ENCODE measurements around the gene NXPE3.
"Not testable (repeated sequence)": the region's sequence is repeated elsewhere in the genome, so short reads cannot be mapped to it uniquely, and the experiment has no call there.

DNA sequence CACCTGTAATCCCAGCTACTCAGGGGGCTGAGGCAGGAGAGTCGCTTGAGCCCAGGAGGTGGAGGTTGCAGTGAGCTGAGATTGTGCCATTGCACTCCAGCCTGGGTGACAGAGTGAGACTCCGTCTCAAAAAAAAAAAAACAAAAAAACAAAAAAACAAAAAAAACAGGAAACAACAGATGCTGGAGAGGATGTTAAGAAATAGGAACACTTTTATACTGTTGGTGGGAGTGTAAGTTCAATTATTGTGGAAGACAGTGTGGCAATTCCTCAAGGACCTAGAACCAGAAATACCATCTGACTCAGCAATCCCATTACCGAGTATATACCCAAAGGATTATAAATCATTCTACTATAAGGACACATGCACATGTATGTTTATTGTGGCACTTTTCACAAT, 37.1 kb upstream of the NXPE3 start:
- TF ChIP-seq, protein P1, sequence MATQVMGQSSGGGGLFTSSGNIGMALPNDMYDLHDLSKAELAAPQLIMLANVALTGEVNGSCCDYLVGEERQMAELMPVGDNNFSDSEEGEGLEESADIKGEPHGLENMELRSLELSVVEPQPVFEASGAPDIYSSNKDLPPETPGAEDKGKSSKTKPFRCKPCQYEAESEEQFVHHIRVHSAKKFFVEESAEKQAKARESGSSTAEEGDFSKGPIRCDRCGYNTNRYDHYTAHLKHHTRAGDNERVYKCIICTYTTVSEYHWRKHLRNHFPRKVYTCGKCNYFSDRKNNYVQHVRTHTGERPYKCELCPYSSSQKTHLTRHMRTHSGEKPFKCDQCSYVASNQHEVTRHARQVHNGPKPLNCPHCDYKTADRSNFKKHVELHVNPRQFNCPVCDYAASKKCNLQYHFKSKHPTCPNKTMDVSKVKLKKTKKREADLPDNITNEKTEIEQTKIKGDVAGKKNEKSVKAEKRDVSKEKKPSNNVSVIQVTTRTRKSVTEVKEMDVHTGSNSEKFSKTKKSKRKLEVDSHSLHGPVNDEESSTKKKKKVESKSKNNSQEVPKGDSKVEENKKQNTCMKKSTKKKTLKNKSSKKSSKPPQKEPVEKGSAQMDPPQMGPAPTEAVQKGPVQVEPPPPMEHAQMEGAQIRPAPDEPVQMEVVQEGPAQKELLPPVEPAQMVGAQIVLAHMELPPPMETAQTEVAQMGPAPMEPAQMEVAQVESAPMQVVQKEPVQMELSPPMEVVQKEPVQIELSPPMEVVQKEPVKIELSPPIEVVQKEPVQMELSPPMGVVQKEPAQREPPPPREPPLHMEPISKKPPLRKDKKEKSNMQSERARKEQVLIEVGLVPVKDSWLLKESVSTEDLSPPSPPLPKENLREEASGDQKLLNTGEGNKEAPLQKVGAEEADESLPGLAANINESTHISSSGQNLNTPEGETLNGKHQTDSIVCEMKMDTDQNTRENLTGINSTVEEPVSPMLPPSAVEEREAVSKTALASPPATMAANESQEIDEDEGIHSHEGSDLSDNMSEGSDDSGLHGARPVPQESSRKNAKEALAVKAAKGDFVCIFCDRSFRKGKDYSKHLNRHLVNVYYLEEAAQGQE (tag by site-specific recombination; IDR thresholded peaks at IDR 0.05): not testable (repeated sequence)
- not testable (repeated sequence) for TF ChIP-seq ZBTB17 (tag by site-specific recombination; IDR thresholded peaks at IDR 0.05); ZNF114 (tag by site-specific recombination; IDR thresholded peaks at IDR 0.05); ZNF623 (tag by site-specific recombination; IDR thresholded peaks at IDR 0.05); ZNF335 (tag by site-specific recombination; conservative IDR thresholded peaks at IDR 0.05); YY1 (tag by site-specific recombination; IDR thresholded peaks at IDR 0.05); ZNF701 (tag by site-specific recombination; IDR thresholded peaks at IDR 0.05); OSR2 (tag by site-specific recombination; IDR thresholded peaks at IDR 0.05); ZBTB7A (tag by site-specific recombination; IDR thresholded peaks at IDR 0.05; ENCODE audit: low read depth); ZNF830 (tag by site-specific recombination; IDR thresholded peaks at IDR 0.05; ENCODE audit: low read depth); ZNF394 (tag by site-specific recombination; IDR thresholded peaks at IDR 0.05; ENCODE audit: borderline replicate concordance); ZNF416 (tag by site-specific recombination; IDR thresholded peaks at IDR 0.05)
- TF ChIP-seq, protein P2, sequence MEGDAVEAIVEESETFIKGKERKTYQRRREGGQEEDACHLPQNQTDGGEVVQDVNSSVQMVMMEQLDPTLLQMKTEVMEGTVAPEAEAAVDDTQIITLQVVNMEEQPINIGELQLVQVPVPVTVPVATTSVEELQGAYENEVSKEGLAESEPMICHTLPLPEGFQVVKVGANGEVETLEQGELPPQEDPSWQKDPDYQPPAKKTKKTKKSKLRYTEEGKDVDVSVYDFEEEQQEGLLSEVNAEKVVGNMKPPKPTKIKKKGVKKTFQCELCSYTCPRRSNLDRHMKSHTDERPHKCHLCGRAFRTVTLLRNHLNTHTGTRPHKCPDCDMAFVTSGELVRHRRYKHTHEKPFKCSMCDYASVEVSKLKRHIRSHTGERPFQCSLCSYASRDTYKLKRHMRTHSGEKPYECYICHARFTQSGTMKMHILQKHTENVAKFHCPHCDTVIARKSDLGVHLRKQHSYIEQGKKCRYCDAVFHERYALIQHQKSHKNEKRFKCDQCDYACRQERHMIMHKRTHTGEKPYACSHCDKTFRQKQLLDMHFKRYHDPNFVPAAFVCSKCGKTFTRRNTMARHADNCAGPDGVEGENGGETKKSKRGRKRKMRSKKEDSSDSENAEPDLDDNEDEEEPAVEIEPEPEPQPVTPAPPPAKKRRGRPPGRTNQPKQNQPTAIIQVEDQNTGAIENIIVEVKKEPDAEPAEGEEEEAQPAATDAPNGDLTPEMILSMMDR (tag by site-specific recombination; IDR thresholded peaks at IDR 0.05): not testable (repeated sequence)
- TF ChIP-seq, protein P3, sequence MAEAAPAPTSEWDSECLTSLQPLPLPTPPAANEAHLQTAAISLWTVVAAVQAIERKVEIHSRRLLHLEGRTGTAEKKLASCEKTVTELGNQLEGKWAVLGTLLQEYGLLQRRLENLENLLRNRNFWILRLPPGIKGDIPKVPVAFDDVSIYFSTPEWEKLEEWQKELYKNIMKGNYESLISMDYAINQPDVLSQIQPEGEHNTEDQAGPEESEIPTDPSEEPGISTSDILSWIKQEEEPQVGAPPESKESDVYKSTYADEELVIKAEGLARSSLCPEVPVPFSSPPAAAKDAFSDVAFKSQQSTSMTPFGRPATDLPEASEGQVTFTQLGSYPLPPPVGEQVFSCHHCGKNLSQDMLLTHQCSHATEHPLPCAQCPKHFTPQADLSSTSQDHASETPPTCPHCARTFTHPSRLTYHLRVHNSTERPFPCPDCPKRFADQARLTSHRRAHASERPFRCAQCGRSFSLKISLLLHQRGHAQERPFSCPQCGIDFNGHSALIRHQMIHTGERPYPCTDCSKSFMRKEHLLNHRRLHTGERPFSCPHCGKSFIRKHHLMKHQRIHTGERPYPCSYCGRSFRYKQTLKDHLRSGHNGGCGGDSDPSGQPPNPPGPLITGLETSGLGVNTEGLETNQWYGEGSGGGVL (tag by site-specific recombination; IDR thresholded peaks at IDR 0.05): not testable (repeated sequence)
